ENCODE results near the gene HASPIN.
"Not testable (repeated sequence)": the region's sequence is repeated elsewhere in the genome, so short reads cannot be mapped to it uniquely, and the experiment has no call there.

HASPIN gene

DNA sequence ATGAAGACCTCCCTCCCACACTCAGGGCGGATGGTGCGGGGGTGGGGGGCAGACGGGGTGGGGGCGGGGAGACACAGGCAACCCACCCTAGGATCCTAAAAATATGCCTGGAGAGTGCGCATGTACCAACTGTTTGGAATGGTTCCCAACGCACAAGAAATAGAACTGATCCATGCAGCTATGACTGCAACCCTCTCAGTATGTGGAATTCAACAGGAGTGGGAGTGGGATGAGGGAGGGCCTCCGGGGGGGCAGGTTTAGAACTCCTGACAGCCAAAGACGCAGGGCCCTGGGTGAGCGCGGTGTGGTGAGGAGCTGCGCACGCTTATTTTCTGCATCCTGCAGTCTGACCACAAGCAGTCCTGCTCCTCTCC lies 26.6 kb upstream of the HASPIN start:
- no peak for DNase-seq

DNA sequence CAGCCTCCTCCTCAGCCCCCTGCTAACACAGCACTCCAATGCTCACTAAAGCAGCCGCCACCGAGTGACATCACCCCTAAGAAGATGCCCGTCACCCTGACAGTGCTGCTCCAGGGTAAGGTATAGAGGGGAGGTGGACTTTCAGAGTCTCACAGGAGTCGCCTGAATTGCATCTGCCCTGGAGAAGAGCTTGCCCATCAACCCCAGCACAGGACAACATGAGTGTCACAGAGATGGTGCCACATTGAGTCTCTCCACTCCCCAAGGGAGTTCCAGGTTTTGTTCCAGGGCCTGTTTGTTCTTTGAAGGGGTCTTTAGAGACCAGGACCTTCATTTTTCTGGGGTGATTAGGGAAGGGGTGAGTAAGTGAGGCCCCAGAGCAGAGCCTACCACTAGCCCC lies 25.6 kb upstream of the HASPIN start:
- DNase-seq: no peak

DNA sequence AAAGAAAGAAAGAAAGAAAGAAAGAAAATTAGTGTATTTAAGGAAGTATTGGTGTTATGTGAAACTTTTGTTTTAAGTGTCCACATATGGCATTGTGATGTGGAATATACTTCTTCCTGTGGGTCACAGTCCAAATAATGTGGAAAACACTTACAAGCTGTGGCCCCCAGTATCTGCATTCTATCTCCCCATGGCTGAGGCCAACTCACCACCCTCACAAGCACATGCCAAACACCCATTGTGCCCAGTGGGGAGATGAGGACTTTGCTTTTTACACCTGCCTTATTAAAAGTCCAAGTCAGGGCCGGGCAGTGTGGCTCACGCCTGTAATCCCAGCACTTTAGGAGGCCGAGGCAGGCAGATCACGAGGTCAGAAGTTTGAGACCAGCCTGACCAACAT lies 23.8 kb upstream of the HASPIN start:
- DNase-seq: no peak

DNA sequence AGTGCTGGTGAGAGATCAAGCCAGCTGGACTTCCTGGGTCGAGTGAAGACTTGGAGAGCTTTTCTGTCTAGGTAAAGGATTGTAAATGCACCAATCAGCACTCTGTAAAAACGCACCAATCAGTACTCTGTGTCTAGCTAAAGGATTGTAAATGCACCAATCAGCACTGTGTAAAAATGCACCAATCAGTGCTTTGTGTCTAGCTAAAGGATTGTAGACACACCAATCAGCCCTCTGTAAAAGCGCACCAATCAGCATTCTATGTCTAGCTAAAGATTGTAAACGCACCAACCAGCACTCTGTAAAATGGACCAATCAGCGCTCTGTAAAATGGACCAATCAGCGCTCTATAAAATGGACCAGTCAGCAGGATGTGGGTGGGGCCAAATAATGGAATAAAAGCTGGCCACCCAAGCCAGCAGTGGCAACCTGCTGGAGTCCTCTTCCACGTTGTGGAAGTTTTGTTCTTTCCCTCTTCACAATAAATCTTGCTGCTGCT lies 21.6 kb upstream of the HASPIN start:
- not testable (repeated sequence) for DNase-seq

DNA sequence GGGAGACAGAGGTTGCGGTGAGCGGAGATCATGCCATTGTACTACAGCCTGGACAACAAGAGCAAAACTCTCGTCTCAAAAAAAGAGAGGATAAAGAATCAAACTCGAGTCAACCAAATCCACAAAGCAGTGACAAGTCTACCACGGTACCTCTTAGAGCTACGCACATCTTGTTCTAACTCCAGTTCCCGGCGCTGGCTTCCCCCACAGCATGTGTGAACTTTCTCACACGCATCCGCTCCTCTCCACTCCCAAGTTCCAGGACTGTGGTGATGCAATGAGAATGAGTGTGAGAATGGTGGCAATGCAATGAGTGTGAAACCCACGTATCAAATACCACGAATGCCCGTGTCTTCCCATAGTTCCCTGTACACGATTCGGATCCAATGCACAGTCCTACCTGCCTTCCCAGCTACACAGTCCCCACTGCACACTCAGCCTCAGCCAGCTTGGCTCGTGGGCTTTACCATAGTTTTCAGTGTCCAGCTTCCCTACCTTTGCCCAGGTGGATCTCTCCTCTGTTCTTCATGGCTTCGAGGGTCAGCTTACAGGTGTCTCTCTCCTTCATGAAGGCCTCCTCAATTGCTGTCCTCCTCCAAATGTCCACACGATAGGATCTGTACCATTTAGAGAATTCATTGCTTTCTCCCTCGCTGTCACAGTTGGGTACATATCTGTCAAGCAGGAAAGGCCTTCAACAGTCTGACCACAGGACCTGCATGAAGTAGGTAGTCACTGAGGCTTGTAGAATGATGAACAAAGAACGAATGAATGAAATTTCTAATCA lies 18.6 kb upstream of the HASPIN start:
- no peak for DNase-seq

DNA sequence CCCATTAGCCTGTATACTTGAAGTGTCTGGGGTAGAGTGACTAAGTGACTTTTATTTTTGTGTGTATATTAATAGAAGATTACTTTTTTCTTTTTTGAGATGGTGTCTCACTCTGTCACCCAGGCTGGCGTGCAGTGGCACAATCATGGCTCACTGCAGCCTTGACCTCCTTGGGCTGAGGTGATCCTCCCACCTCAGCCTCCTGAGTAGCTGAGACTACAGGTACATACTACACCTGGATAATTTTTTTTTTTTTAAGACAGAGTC lies 18.1 kb upstream of the HASPIN start:
- not testable (repeated sequence) for DNase-seq

DNA sequence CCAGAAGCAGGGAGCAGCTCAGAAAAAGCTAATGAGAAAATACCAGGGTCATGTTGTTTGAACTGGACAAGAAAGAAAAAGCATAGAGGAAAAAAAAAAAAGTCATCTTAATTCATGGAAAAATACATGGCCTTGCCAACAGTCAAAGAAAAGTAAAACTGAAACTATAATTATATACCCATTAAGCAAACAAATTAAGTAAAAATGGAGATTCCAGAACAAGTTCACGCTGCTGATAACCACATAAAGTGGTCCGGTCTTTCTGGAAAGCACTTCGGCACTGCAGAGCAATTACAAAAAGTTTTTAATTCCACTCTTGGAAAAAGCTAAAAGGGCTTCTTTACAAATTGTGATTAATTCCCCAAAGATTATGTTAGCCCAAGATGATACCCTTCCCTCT lies 15.3 kb upstream of the HASPIN start:
- DNase-seq: no peak

DNA sequence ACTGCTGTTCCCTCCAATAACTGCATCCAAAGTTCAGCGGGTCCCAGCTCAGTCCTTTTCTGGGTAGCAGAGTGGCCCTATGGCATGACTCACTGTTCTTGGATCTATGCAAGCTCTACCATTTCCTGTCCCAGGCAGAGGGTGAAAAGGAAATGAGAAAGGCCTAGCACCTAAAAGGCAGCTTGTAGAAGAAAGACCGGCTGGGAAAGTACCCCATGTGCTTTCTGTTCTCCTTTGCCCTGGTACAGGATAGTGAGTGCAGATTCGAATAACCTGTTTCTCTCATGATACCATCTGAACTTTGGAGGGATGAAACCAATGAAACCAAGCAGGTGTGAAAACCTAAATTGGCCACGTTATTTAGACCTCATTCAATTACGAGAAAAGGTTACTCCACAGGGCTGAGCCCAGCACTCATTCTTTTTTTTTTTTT lies 12.7 kb upstream of the HASPIN start:
- DNase-seq: peak in 2 of 4 experiments; percentile 31 to 43

DNA sequence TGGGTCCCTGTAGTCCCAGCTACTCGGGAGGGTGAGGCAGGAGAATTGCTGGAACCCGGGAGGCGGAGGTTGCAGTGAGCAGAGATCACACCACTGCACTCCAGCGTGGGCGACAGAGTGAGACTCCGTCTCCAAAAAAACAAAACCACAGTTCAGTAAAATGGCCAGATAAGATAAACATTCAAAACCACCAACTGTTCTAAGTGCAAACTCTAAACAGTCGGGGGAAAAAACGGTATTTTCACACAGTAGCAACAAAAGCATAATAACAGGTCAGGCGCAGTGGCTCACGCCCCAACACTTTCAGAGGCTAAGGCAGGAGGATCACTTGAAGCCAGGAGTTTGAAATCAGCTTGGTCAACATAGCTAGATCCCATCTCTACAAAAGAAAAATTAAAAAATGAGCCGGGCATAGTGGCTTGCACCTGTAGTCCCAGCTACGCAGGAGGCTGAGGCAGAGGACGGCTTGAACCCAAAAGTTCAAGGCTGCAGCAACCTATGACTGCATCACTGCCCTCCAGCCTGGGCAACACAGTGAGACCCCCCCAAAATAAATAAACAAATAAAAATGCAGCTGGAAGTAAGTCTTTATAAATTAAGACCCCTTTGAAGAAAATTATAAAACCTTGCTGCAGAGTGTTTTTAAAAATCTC lies 10.8 kb upstream of the HASPIN start:
- DNase-seq: no peak

DNA sequence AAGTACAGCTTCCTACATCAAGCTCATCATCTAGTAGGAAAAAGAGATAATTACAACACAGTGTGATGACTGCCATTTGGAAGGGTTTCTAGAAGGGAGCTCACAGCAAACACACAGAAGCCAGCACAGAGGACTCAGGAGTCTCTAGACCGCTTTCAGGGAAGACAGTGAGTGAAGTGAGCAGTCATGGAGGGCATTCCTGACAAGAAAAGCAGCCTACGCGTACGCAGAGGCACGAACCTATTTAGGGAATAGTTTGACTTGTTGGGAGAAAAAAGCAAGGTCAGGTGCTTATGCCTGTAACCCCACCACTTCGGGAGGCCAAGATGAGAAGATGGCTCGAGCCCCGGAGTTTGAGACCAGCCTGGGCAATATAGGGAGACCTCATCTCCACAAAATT lies 8.4 kb upstream of the HASPIN start:
- DNase-seq: no peak

DNA sequence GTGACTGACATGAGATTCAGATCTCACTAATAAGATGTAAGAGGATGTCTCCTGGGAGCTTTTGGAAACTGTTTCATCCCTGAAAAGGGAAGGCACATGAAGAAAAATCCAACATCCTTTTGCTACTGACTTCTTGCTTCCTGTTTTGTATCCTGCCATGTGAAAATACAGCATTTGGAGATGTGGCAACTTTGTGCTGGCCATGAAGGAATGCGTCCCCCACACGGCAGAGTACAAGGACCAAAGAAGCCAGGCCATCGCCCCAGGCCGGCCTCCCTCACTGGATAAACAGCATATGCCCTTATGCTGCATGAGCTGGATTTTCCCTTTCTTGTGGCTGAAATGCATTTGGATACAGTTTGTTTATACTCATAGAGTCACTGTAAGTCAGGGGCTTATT lies 5.5 kb upstream of the HASPIN start:
- DNase-seq: no peak

DNA sequence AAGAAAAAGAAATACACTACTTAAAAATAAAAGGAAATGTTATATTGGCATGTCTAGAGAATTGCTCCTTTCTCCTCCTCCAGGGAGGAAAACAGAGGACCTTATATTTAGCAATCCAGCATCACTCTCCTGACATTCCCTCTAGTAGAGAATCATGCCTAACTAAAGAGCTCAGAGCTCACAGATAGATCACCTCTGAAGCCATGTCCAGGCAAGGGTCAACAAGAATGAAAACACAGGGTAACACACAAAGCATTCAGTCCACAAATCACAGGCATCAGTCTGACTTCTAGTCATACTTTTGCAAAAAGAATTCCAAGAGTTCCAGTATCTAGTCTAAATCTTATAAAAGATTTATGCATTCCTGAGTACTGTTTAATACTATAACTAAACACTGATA lies 4.4 kb upstream of the HASPIN start:
- no peak for DNase-seq

DNA sequence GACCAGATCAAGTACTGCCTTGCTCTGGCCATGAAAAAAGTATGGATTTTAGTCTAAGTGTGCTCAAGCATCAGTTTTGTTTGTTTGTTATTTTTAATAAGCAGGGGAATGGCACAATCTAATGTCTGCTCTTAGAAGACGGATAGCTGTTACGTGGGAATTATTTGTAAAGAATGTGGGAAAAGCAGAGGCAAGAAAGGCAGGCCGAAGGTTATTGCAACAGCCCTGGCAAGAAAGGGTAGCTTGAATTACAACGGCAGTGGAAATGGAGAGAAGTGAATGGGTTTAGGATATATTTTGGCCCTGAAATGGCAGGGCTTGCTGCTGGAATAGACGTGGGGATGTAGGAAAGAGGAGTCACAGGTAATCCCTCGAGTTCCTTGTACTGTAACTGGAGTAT lies 987 bp upstream of the HASPIN start:
- no peak for DNase-seq

DNA sequence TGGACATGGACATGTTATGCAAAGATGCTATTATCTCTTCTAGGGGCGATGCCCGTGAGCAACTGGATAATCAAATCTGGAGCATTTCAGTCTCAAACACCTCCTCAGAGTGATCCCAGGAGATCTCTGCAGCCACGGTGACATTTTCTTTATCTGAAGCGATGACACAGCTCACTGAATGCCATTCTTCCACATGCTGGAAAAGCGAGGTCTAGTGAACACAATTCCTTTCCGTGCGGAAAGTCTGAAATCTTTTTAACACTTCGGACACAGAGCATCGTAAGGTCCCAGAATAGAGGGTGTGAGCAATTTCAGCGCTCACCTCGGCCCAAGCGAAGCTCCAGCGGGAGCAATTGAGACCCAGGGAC lies 531 bp upstream of the HASPIN start:
- no peak for DNase-seq

DNA sequence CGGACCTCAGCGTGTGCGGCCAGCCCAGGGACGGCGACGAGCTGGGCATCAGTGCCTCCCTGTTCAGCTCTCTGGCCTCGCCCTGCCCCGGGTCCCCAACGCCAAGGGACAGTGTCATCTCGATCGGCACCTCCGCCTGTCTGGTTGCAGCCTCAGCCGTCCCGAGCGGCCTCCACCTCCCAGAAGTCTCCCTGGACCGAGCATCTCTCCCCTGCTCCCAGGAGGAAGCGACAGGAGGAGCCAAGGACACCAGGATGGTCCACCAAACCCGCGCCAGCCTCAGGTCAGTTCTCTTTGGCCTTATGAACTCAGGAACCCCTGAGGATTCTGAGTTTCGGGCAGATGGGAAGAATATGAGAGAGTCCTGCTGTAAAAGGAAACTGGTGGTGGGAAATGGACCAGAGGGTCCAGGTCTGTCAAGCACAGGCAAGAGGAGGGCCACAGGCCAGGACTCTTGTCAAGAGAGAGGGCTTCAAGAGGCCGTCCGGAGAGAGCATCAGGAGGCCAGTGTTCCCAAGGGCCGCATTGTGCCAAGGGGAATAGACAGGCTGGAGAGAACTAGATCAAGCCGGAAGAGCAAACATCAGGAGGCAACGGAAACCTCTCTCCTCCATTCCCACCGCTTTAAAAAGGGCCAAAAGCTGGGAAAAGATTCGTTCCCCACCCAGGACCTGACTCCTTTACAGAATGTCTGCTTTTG lies 825 bp downstream of the HASPIN start:
- no peak for DNase-seq

DNA sequence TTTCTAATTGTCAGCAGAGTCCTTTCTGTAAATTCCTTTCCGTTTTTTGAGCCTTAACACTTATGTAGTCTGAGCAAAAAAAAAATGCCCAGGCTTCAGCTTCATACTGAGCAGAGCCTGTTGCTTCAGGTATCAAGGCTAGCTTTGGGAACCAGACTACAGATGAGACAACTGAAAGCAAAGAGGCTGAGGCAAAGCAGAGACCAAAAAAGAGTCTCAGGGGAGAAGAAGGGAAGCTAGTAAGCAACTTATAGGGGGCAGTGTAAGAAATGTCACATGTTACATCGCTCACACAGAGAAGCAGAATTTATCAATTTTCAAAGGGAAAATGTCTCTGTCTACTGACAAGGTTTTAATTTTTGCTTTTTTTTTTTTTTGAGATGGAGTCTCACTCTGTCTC lies 3.3 kb downstream of the HASPIN start:
- no peak for DNase-seq

DNA sequence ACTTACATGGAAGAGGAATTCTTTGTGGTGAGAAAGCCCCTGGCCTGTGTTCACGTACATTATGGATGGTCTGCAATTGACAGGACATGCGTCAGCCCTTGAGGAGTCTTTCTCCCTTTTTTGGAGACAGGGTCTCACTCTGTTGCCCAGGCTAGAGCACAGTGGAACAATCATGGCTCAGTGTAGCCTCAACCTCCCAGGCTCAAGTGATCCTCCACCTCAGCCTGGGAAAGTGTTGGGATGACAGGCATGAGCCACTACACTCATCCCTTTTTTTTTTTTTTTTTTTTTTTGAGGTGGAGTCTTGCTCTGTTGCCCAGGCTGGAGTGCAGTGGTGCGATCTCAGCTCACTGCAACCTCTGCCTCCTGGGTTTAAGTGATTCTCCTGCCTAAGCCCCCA lies 4.4 kb downstream of the HASPIN start:
- not testable (repeated sequence) for DNase-seq

DNA sequence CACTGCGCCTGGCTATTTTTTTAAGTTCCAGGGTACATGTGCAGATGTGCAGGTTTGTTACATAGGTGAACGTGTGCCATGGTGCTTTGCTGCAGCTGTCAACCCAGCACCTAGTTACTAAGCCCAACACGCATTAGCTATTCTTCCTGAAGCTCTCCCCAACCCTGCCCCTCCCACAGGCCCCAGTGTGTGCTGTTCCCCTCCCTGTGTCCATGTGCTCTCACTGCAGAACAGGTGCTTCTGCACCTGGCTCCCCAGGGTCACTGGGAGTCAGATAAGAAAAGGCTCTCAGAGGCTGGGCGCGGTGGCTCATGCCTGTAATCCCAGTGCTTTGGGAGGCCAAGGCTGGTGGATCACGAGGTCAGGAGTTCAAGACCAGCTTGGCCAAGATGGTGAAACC lies 6.2 kb downstream of the HASPIN start:
- no peak for DNase-seq

DNA sequence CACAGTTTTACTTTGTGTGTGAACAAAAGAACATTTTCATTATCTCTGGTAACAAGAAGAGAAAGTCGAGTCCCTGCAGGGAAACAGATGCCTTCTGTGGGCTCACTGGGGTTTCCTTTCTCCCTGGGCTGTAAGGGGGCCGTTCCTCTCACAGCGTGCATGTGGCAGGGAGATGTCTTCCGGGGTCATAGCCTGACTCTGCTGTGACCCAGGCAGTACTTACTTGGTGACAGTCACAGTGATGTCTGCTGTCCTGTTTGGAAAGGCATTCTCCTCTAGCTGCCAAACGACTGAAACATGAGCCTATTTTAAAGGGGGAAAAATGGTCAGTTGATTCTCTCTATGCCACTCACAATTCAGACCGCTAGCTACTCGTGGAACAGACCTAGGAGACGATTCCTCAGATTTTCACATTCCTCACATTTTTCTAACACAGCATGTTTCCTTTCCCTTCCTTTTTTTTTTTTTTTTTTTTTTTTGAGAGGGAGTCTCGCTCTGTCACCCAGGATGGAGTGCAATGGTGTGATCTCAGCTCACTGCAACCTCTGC lies 7.3 kb downstream of the HASPIN start:
- DNase-seq: no peak

DNA sequence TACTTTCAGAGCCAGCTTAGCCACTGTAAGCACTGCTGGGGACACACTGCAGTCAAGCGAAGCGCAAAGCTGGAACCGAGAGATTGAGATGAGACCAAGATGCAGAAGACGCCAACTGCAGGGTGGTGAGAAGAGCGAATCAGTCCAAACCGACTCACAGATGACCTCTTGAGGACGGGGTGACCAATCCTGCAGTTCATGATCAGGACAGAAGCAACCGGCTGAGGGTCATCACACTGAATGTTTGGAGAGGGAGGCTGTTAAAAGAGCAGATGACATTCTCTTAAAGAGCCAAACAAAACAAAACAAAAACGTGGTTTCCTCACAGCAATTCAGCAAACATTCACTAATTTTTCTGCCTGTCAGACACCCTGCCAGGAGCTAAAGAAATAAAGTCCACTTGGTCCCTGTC lies 8.5 kb downstream of the HASPIN start:
- DNase-seq: no peak

DNA sequence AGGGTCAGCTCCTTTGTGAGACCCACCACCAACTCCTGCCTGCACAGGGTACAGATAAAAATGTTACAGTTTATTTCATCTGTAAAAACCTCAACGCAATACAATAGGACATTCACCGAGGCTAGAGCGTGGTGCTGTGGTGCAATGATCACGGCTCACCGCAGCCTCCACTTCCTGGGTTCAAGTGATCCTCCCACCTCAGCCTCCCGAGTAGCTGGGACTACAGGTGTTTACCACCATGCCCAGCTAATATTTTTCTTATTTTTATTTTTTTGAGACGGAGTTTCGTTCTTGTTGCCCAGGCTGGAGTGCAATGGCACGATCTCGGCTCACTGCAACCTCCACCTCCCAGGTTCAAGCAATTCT lies 11.2 kb downstream of the HASPIN start:
- DNase-seq: not testable (repeated sequence)

DNA sequence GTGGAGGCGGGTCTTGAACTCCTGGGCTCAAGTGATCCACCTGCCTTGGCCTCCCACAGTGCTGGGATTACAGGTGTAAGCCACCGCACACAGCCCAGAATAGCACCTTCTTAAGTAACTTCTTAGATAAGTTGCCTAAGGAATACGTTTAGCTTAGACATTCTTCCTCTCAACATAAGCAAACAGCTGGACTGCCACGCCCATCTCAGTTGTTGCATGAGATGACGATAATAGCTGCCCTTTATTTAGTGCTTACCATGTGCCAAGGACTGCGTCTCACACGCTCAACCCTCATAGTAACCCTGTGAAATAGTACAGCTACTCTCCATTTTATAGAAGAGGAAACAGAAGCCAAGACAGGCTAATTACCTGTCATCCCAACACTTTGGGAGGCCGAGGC lies 11.8 kb downstream of the HASPIN start:
- no peak for DNase-seq

DNA sequence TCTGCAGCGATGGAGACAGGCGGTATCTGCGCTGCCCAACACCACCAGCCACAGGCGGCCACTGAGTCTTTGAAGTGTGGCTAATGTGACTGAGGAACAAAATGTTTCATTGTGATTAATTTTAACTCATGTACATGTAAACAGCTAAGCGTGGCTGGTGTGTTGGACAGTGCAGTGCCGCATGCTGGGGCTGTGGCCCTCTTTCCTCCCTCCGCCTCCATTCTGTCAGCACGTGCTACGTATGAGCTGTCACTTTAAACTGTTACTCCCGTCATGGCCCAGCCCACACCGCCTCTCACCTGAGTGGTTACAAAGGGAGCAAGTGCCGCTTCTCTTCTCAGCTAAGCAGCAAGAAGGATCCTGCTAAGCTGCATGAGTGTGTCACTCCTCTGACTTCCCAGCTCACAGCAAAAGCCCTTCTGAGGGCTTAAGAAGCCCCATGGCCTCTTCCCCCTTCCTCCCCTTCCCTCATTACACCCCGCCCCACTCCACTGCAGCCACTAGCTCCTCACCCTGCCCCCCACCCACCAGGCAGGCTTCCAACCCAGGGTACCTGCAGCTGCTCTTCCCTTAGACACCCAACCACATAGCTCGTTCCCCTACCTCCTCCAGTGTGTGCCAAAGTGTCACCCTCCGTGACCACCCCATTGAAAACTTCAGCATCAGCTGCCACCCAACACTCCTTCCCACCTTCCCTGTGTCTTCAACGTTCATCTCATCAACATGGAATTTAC lies 15.0 kb downstream of the HASPIN start:
- DNase-seq: peak; percentile 21 to 53 (median 32)

Data from activated naive CD4-positive, alpha-beta T cell (primary cell).